Esophagus muscularis mucosa (tissue), 4 donors: Measurements from ENCODE around the gene SMG6.

ENCODE experiments used
- EP300 ChIP-seq: sonication (generic); formaldehyde crosslinking; IDR thresholded peaks from one replicate; pipeline ENCODE4 v1.6.1; 2017; ENCODE audit warnings: antibody characterized with exemption
- POLR2A ChIP-seq: fragments of 450-650 bp; IDR thresholded peaks from one replicate; pipeline ENCODE4 v1.6.1; 2017; ENCODE audit warnings: antibody characterized with exemption, moderate library complexity, mild to moderate bottlenecking, low read depth
- POLR2AphosphoS5 ChIP-seq, 2 donors: sonication (generic); formaldehyde crosslinking; IDR thresholded peaks; one replicate each; pipeline ENCODE4 v1.6.1; 2017; ENCODE audit warnings: antibody characterized with exemption in 2 of 2
- TF ChIP-seq, protein P1 (sequence below), 3 experiments: fragments of 200-600 bp in 2 of 3; fragments of 450-650 bp in 1 of 3; sonication (generic) in 2 of 3; IDR thresholded peaks; one replicate each; pipeline ENCODE4 v1.5.1; 2017 to 2019; ENCODE audit warnings: antibody characterized with exemption in 3 of 3, mild to moderate bottlenecking in 2 of 3, moderate library complexity in 1 of 3

DNA sequence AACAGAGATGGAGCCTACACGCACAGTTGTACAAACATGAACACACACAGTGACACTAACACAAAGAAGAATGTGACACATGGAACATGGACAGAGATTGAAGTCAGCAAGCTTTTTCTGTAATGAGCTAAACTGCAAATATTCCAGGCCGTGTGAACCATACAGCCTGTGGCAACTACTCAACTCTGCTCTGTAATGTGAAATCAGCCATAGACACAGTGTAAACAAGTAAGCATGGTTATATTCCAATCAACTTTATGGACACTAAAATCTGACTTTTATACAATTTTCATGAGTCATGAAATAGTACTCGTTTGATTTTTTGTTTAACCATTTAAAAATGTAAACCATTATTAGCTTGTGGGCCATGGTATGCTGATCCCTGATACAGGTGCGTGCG lies 120.2 kb downstream of the SMG6 start:
- TF ChIP-seq, protein P1, sequence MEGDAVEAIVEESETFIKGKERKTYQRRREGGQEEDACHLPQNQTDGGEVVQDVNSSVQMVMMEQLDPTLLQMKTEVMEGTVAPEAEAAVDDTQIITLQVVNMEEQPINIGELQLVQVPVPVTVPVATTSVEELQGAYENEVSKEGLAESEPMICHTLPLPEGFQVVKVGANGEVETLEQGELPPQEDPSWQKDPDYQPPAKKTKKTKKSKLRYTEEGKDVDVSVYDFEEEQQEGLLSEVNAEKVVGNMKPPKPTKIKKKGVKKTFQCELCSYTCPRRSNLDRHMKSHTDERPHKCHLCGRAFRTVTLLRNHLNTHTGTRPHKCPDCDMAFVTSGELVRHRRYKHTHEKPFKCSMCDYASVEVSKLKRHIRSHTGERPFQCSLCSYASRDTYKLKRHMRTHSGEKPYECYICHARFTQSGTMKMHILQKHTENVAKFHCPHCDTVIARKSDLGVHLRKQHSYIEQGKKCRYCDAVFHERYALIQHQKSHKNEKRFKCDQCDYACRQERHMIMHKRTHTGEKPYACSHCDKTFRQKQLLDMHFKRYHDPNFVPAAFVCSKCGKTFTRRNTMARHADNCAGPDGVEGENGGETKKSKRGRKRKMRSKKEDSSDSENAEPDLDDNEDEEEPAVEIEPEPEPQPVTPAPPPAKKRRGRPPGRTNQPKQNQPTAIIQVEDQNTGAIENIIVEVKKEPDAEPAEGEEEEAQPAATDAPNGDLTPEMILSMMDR (IDR thresholded peaks at IDR 0.05) = no peak
- no peak for TF ChIP-seq POLR2A
- no peak for TF ChIP-seq POLR2AphosphoS5 (IDR thresholded peaks at IDR 0.05)
- TF ChIP-seq EP300 = no peak
